ENCODE data around the gene FSTL4. TPM values are rescaled to one million over a fixed set of nuclear protein-coding genes. Genes with fewer than 3 reads are reported as not detected.

The FSTL4 gene
- total and polyA plus RNA-seq, 2 experiments from 2014 or later: 0.47 to 0.74 TPM

DNA sequence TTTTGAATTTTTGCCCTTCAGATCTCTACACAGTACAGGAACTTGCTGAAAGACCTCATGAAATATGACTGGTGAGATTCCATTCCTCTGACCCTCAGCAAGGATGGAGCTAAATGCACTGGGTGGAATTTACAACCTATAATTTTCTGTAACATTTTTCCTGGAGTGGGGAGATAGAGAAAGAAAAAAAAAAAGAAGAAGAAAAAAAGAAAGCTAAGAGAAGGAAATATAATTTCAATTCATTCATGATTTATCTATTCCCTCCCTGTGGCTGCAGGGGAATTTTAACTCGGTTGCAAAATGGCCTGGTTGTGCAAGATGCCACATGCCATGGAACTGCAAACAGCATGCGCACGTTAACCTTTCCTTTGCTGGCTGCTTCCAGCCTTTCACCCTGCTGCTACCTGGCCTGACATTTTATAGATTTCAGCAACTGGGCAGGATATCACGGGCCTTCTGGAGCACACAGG lies 155.4 kb downstream of the FSTL4 start:
- Histone ChIP-seq H3K9me3 (ENCODE audit: low read depth) (no peaks in the 10 kb centered on the region), H3K79me2 (no peaks in the 10 kb centered on the region), H3K27me3 (no peaks in the 10 kb centered on the region), H3K27ac (peak overlapping the region; percentile 24), H3K4me2 (peak overlapping the region; percentile 2), H3K36me3 (replicated peaks; ENCODE audit: insufficient read depth, low read depth) (no peaks in the 10 kb centered on the region), H3K9me2 (replicated peaks; ENCODE audit: insufficient read depth) (no peaks in the 10 kb centered on the region), H3K4me3 (no peak overlapping the region), H2AFZ (no peak overlapping the region), H3K4me1 (ENCODE audit: insufficient read depth) (peaks cover 6% of the 10 kb centered on the region), H4K20me1 (ENCODE audit: insufficient read depth, poor library complexity, severe bottlenecking) (no peaks in the 10 kb centered on the region)
- 56% methylated on average over 4 of the region's 4 CpGs for WGBS (ENCODE audit: low lambda C conversion rate, missing lambda C conversion rate)
- peak; percentile 34 for DNase-seq (ENCODE audit: low spot score)
- TF ChIP-seq, protein P1, sequence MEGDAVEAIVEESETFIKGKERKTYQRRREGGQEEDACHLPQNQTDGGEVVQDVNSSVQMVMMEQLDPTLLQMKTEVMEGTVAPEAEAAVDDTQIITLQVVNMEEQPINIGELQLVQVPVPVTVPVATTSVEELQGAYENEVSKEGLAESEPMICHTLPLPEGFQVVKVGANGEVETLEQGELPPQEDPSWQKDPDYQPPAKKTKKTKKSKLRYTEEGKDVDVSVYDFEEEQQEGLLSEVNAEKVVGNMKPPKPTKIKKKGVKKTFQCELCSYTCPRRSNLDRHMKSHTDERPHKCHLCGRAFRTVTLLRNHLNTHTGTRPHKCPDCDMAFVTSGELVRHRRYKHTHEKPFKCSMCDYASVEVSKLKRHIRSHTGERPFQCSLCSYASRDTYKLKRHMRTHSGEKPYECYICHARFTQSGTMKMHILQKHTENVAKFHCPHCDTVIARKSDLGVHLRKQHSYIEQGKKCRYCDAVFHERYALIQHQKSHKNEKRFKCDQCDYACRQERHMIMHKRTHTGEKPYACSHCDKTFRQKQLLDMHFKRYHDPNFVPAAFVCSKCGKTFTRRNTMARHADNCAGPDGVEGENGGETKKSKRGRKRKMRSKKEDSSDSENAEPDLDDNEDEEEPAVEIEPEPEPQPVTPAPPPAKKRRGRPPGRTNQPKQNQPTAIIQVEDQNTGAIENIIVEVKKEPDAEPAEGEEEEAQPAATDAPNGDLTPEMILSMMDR (IDR thresholded peaks at IDR 0.05; ENCODE audit: poor library complexity): no peak
- TF ChIP-seq EZH2phosphoT487 (IDR thresholded peaks at IDR 0.05; ENCODE audit: low read depth, severe bottlenecking, unreplicated experiment): no peak
- TF ChIP-seq EZH2 (IDR thresholded peaks at IDR 0.05; ENCODE audit: borderline replicate concordance): no peak

DNA sequence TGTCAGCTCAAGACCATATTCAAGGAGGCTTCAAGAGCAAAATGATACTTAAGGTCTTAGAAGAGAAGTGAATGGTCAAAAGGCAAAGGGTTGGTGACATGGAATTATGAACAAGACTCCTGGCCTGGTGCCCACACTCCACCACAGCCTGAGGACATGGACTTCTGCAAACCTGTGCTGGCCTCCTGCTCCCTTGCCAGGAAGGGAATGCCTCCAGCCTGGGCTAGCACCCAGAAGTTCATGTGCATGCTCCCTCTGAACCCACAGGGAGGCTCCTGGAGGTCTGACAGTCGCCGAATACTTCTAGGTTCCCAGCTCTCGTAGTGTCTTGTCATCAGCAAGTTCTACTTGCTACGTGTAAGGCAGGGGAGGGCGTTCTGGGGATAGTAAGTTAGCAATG lies 156.7 kb downstream of the FSTL4 start:
- no peak for DNase-seq (ENCODE audit: low spot score)

DNA sequence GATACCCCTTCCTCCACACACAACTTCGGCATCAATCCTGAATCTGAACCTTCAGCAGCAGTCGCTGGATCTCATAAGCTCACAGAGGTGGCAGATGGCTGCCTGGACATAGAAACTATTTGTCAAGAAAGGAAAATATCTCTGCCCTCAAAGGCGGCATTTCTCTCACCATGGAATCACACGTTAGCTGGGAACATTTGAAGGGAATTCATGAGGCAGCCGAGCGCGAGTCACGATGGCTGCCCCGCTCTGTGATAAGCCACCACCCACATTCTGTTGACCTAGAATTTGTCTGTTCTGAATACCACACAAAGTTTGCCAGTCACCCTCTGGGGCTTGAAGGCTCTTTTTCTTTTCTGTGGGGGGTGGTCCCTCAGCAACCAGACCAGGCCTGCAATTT lies 157.9 kb downstream of the FSTL4 start:
- H3K4me3 ChIP-seq: no peak overlapping the region
- WGBS (ENCODE audit: low lambda C conversion rate, missing lambda C conversion rate): 92% methylated on average over 9 of the region's 9 CpGs

More for the DNA sequence above, 156.7 kb downstream of the FSTL4 start:
- no peak overlapping the region for H3K4me2 ChIP-seq
- no peak for TF ChIP-seq EZH2phosphoT487 (IDR thresholded peaks at IDR 0.05; ENCODE audit: low read depth, severe bottlenecking, unreplicated experiment)
- TF ChIP-seq, protein P1 (IDR thresholded peaks at IDR 0.05; ENCODE audit: poor library complexity): no peak
- TF ChIP-seq EZH2 (IDR thresholded peaks at IDR 0.05; ENCODE audit: borderline replicate concordance): no peak
- no peak overlapping the region for H3K4me3 ChIP-seq
- H3K9me3 ChIP-seq (ENCODE audit: low read depth): no peaks in the 10 kb centered on the region
- no peaks in the 10 kb centered on the region for H3K79me2 ChIP-seq
- H3K27me3 ChIP-seq: no peaks in the 10 kb centered on the region
- H3K9me2 ChIP-seq (replicated peaks; ENCODE audit: insufficient read depth): no peaks in the 10 kb centered on the region
- no peaks in the 10 kb centered on the region for H4K20me1 ChIP-seq (ENCODE audit: insufficient read depth, poor library complexity, severe bottlenecking)
- H3K36me3 ChIP-seq (replicated peaks; ENCODE audit: insufficient read depth, low read depth): no peaks in the 10 kb centered on the region
- H3K27ac ChIP-seq: no peak overlapping the region
- no peak overlapping the region for H2AFZ ChIP-seq
- 93% methylated on average over 5 of the region's 5 CpGs for WGBS (ENCODE audit: low lambda C conversion rate, missing lambda C conversion rate)
- H3K4me1 ChIP-seq (ENCODE audit: insufficient read depth): peaks cover 6% of the 10 kb centered on the region

More for the DNA sequence above, 157.9 kb downstream of the FSTL4 start:
- H3K9me2 ChIP-seq (replicated peaks; ENCODE audit: insufficient read depth): no peaks in the 10 kb centered on the region
- H3K4me2 ChIP-seq: no peak overlapping the region
- DNase-seq (ENCODE audit: low spot score): no peak
- no peak overlapping the region for H3K27ac ChIP-seq
- H2AFZ ChIP-seq: no peak overlapping the region
- no peak for TF ChIP-seq EZH2 (IDR thresholded peaks at IDR 0.05; ENCODE audit: borderline replicate concordance)
- TF ChIP-seq, protein P1 (IDR thresholded peaks at IDR 0.05; ENCODE audit: poor library complexity): no peak
- TF ChIP-seq EZH2phosphoT487 (IDR thresholded peaks at IDR 0.05; ENCODE audit: low read depth, severe bottlenecking, unreplicated experiment): no peak
- no peaks in the 10 kb centered on the region for H3K9me3 ChIP-seq (ENCODE audit: low read depth)
- H3K79me2 ChIP-seq: no peaks in the 10 kb centered on the region
- H3K4me1 ChIP-seq (ENCODE audit: insufficient read depth): peaks cover 6% of the 10 kb centered on the region
- H4K20me1 ChIP-seq (ENCODE audit: insufficient read depth, poor library complexity, severe bottlenecking): no peaks in the 10 kb centered on the region
- H3K27me3 ChIP-seq: no peaks in the 10 kb centered on the region
- H3K36me3 ChIP-seq (replicated peaks; ENCODE audit: insufficient read depth, low read depth): no peaks in the 10 kb centered on the region
